GM23338 (cell line): ENCODE measurements around the gene TSPAN3. TPM values are rescaled to one million over a fixed set of nuclear protein-coding genes. Genes with fewer than 3 reads are reported as not detected.

Experiments
- ATAC-seq: fragments of 200-7000 bp; cut with Tn5 transposase; 3 replicates; pipeline ENCODE4 v1.9.1; 2020
- DNase-seq: peaks from one replicate; pipeline ENCODE4 v3.0.0-alpha.2; 2015; ENCODE audit warnings: low spot score
- H2AFZ ChIP-seq: fragments of 200-600 bp; sonication (generic); 2 replicates; pipeline ENCODE4 v1.8.0; 2016; ENCODE audit warnings: antibody characterized with exemption, mild to moderate bottlenecking, moderate library complexity
- H3F3A ChIP-seq: fragments of 200-600 bp; sonication (generic); replicated peaks from 2 replicates; pipeline ENCODE4 v1.8.0; 2017; ENCODE audit warnings: antibody characterized with exemption, mixed run types, low read depth
- H3K27ac ChIP-seq: fragments of 200-600 bp; sonication (generic); 2 replicates; pipeline ENCODE4 v1.6.1; 2016; ENCODE audit warnings: low read depth
- H3K27me3 ChIP-seq: fragments of 200-600 bp; sonication (generic); 2 replicates; pipeline ENCODE4 v1.8.0; 2016; ENCODE audit warnings: mild to moderate bottlenecking, mixed run types, moderate library complexity; ENCODE audit not compliant: insufficient read depth
- H3K36me3 ChIP-seq: fragments of 200-600 bp; sonication (generic); 2 replicates; pipeline ENCODE4 v1.8.0; 2016; ENCODE audit warnings: mild to moderate bottlenecking; ENCODE audit not compliant: insufficient read depth
- H3K4me1 ChIP-seq: fragments of 200-600 bp; sonication (generic); 2 replicates; pipeline ENCODE4 v1.8.0; 2016; ENCODE audit warnings: mild to moderate bottlenecking, moderate library complexity; ENCODE audit not compliant: insufficient read depth
- H3K4me2 ChIP-seq: fragments of 200-600 bp; sonication (generic); 2 replicates; pipeline ENCODE4 v1.7.1; 2017; ENCODE audit warnings: mixed run types
- H3K4me3 ChIP-seq: fragments of 200-600 bp; sonication (generic); 2 replicates; pipeline ENCODE4 v1.6.1; 2016; ENCODE audit warnings: mixed run types
- H3K79me2 ChIP-seq: fragments of 200-600 bp; sonication (generic); replicated peaks from 2 replicates; pipeline ENCODE4 v1.8.0; 2017; ENCODE audit warnings: mild to moderate bottlenecking; ENCODE audit not compliant: insufficient read depth
- H3K9me2 ChIP-seq: fragments of 200-600 bp; sonication (generic); 2 replicates; pipeline ENCODE4 v1.8.0; 2017; ENCODE audit not compliant: insufficient read depth
- H4K20me1 ChIP-seq: fragments of 200-600 bp; sonication (generic); replicated peaks from 2 replicates; pipeline ENCODE4 v1.8.0; 2017; ENCODE audit warnings: mild to moderate bottlenecking; ENCODE audit not compliant: insufficient read depth
- H3K27ac Mint-ChIP-seq: 2 replicates; pipeline ENCODE4 v1.8.0; 2020; ENCODE audit warnings: inconsistent platforms, mild to moderate bottlenecking, moderate library complexity, mixed read lengths
- H3K27me3 Mint-ChIP-seq: 3 replicates; pipeline ENCODE4 v1.8.0; 2022; ENCODE audit warnings: low read depth, mild to moderate bottlenecking, moderate library complexity, mixed read lengths, inconsistent platforms; ENCODE audit not compliant: insufficient read depth, poor library complexity
- H3K36me3 Mint-ChIP-seq: 3 replicates; pipeline ENCODE4 v1.8.0; 2021; ENCODE audit warnings: low read depth, mild to moderate bottlenecking, inconsistent platforms, moderate library complexity, mixed read lengths
- H3K4me1 Mint-ChIP-seq: 3 replicates; pipeline ENCODE4 v1.8.0; 2020; ENCODE audit warnings: mild to moderate bottlenecking, inconsistent platforms, mixed read lengths
- H3K4me3 Mint-ChIP-seq: 3 replicates; pipeline ENCODE4 v1.8.0; 2021; ENCODE audit warnings: moderate library complexity, mild to moderate bottlenecking, inconsistent platforms, mixed read lengths
- H3K9me3 Mint-ChIP-seq: 3 replicates; pipeline ENCODE4 v1.8.0; 2020; ENCODE audit warnings: moderate library complexity, mild to moderate bottlenecking, inconsistent platforms, mixed read lengths
- CREB1 ChIP-seq: fragments of 250-450 bp; sonication (Bioruptor Pico); IDR thresholded peaks from 2 replicates; pipeline ENCODE4 v1.5.0; 2020; ENCODE audit warnings: low read depth, mild to moderate bottlenecking, moderate library complexity
- EZH2 ChIP-seq: fragments of 200-600 bp; sonication (generic); IDR thresholded peaks from one replicate; pipeline ENCODE4 v1.8.0; 2017; ENCODE audit warnings: antibody characterized with exemption, mild to moderate bottlenecking, low read depth; ENCODE audit not compliant: unreplicated experiment
- POLR2AphosphoS5 ChIP-seq: IDR thresholded peaks from 2 replicates; pipeline ENCODE4 v1.6.1; 2016; ENCODE audit warnings: antibody characterized with exemption, low read depth
- ZNF331 ChIP-seq: fragments of 250-450 bp; sonication (Bioruptor Pico); IDR thresholded peaks from 2 replicates; pipeline ENCODE4 v1.5.0; 2020; ENCODE audit warnings: low read depth, mild to moderate bottlenecking, moderate library complexity
- ZNF462 ChIP-seq: fragments of 250-450 bp; sonication (Bioruptor Pico); IDR thresholded peaks from 2 replicates; pipeline ENCODE4 v1.5.0; 2020; ENCODE audit warnings: mild to moderate bottlenecking, moderate library complexity
- polyA plus RNA-seq: library from polyadenylated mRNA; unstranded; fragments of >200 nt; fragmentation: Nextera tagmentation; extraction: Ambion mirVana; gene quantifications from 2 replicates; pipeline ENCODE4 v1.2.1, GENCODE V29; 2016
- total RNA-seq: library from RNA; depleted of rRNA; stranded (reverse); fragments of >200 nt; shearing (Covaris generic); gene quantifications from 2 replicates; pipeline ENCODE4 v1.2.3, GENCODE V29; 2014
- TF ChIP-seq, protein P1 (sequence below), 2 experiments: fragments of 200-600 bp in 1 of 2; sonication (generic) in 1 of 2; conservative IDR thresholded peaks; 2 replicates each; pipeline versions ENCODE4 v1.5.1 to v1.6.1; 2016 to 2017; ENCODE audit warnings: antibody characterized with exemption in 2 of 2, low read depth in 2 of 2, mild to moderate bottlenecking in 2 of 2, moderate library complexity in 1 of 2

Gene TSPAN3
- total and polyA plus RNA-seq, 2 experiments from 2014 or later: 72.5 to 159 TPM

GRCh38 chr15:77097248-77097721 is 26.4 kb upstream of the TSPAN3 start (continued):
- TF ChIP-seq, protein P1, sequence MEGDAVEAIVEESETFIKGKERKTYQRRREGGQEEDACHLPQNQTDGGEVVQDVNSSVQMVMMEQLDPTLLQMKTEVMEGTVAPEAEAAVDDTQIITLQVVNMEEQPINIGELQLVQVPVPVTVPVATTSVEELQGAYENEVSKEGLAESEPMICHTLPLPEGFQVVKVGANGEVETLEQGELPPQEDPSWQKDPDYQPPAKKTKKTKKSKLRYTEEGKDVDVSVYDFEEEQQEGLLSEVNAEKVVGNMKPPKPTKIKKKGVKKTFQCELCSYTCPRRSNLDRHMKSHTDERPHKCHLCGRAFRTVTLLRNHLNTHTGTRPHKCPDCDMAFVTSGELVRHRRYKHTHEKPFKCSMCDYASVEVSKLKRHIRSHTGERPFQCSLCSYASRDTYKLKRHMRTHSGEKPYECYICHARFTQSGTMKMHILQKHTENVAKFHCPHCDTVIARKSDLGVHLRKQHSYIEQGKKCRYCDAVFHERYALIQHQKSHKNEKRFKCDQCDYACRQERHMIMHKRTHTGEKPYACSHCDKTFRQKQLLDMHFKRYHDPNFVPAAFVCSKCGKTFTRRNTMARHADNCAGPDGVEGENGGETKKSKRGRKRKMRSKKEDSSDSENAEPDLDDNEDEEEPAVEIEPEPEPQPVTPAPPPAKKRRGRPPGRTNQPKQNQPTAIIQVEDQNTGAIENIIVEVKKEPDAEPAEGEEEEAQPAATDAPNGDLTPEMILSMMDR (conservative IDR thresholded peaks at IDR 0.05; ENCODE audit: low read depth in 2 of 2): no peak
- no peak for TF ChIP-seq ZNF331 (CRISPR knock-in tag)
- TF ChIP-seq POLR2AphosphoS5: no peak

DNA sequence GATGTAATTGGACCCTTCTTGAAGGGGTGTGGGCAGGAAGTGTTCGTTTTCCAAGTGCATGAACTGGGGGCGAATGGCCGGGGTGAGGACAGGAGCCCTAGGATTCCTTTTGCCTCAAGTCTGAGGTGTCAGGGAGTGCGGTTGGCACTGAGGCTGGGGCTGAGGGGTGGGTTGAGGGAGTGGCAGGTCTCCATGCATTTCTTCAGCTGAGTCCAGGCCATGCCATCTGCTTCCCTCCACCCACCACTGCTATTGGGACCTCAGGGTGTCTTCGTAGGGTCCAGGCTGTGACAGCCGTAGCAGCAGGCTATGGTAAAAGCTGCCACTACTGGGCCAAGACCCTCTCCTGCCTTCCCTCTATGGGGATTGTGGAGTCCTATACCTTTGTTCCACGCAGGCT is 25.6 kb upstream of the TSPAN3 start:
- Histone ChIP-seq H3K4me1 (no peaks in the 10 kb centered on the region), H3K27ac (no peak overlapping the region), H3K4me2 (no peak overlapping the region), H3K27me3 (no peaks in the 10 kb centered on the region), H3K9me2 (no peaks in the 10 kb centered on the region), H2AFZ (no peak overlapping the region), H4K20me1 (no peaks in the 10 kb centered on the region), H3K36me3 (no peaks in the 10 kb centered on the region), H3F3A (no peaks in the 10 kb centered on the region), H3K4me3 (no peak overlapping the region), H3K79me2 (no peaks in the 10 kb centered on the region)
- no peaks in the 10 kb centered on the region for H3K9me3 Mint-ChIP-seq
- no peak for DNase-seq
- H3K36me3 Mint-ChIP-seq: no peaks in the 10 kb centered on the region; the same call in 2 of the 3 replicates
- H3K4me1 Mint-ChIP-seq: peaks cover 11% of the 10 kb centered on the region
- ATAC-seq: no peak
- no peak for TF ChIP-seq ZNF462 (CRISPR knock-in tag)
- TF ChIP-seq EZH2: no peak
- no peak for TF ChIP-seq CREB1
- no peak overlapping the region for H3K27ac Mint-ChIP-seq
- H3K27me3 Mint-ChIP-seq: peaks cover 8% of the 10 kb centered on the region
- H3K4me3 Mint-ChIP-seq: no peak overlapping the region
